ENCODE measurements around the gene DNASE1L3.

DNA sequence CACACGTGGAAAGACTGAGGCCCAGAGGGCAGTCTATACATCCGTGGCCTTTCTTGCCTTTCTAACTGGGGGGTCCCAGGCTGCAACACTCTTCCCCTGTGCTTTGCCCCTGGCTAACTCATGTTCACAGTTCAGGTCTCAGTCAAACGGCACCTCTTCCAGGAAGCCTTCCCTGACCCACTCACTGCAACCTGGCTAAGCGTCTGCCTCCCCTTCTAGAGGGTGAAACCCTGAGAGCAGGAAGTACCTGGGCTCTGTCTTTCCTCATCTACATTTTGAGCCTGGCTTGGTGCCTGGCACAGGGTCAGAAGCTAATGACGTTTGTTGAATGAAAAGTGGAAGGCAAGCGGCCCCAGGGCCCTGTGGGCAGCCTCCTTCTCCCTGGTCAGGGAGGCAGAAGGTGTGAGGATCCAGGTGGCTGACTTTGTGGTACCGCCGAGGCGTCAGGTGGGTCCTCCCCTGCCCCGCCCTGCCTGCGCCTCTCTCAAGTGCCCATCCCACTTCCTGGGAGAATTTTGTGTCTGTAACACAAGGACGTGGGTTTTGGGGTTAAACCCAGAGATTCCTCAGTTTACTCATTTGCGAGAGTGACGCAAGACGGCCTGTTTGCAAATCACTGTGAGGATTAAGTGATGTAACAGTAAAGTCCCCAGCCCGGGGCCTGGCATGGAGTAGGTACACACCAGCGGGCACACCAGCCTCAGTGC is 32.1 kb downstream of the DNASE1L3 start:
- TF ChIP-seq ZNF274 (IDR thresholded peaks at IDR 0.05; ENCODE audit: low read depth, low read length) (no peak), YY1 (IDR thresholded peaks at IDR 0.05; ENCODE audit: insufficient read depth, insufficient read length) (no peak), SUZ12 (IDR thresholded peaks at IDR 0.05; ENCODE audit: extremely low read depth, insufficient read depth, insufficient read length) (no peak)
